Upper lobe of right lung (tissue), 1 donor: ENCODE results near the gene TESMIN. TPM values are rescaled to one million over a fixed set of nuclear protein-coding genes. Genes with fewer than 3 reads are reported as not detected.

Experiments used
- ATAC-seq: fragments of 200-7000 bp; cut with Tn5 transposase; one replicate; pipeline ENCODE4 v1.9.1; 2020; ENCODE audit warnings: mild to moderate bottlenecking, moderate library complexity
- DNase-seq: peaks from one replicate; pipeline ENCODE4 v3.0.0-alpha.2; 2020
- H3K27ac ChIP-seq: fragments of 200-600 bp; one replicate; pipeline ENCODE4 v1.8.0; 2022
- H3K27me3 ChIP-seq: fragments of 200-600 bp; one replicate; pipeline ENCODE4 v1.8.0; 2022; ENCODE audit warnings: mild to moderate bottlenecking
- H3K36me3 ChIP-seq: fragments of 200-600 bp; one replicate; pipeline ENCODE4 v1.8.0; 2022
- H3K4me1 ChIP-seq: fragments of 200-600 bp; one replicate; pipeline ENCODE4 v1.8.0; 2022
- H3K4me3 ChIP-seq: fragments of 200-600 bp; one replicate; pipeline ENCODE4 v1.8.0; 2022; ENCODE audit warnings: mild to moderate bottlenecking
- H3K9me3 ChIP-seq: fragments of 200-600 bp; one replicate; pipeline ENCODE4 v1.8.0; 2022
- CTCF ChIP-seq: fragments of 200-600 bp; IDR thresholded peaks from one replicate; pipeline ENCODE4 v1.8.0; 2022; ENCODE audit warnings: antibody characterized with exemption
- intact Hi-C: fragments of 100-400 bp; cut with DNase I; formaldehyde crosslinking; loops from one replicate; pipeline ENCODE4 v1.11.0; 2022
- total RNA-seq: library from RNA; stranded (reverse); fragmentation: NEBNext Ultra II Directional; extraction: Animal tissue kit (Norgen Biotek cat#: 25700); gene quantifications from one replicate; pipeline ENCODE4 v1.2.1, GENCODE V29; 2021
- donor health status: DM: no; HTN: yes; CAD: no; lungs with severe emphysema.

The TESMIN gene
- total RNA-seq, 1 donor from 2014 or later = 0.81 TPM

GRCh38 chr11:68667511-68668500, 83.5 kb downstream of the TESMIN start:
- Histone ChIP-seq H3K9me3 (no peaks in the 10 kb centered on the region), H3K36me3 (no peaks in the 10 kb centered on the region), H3K4me1 (no peaks in the 10 kb centered on the region), H3K27me3 (no peaks in the 10 kb centered on the region), H3K27ac (no peak overlapping the region), H3K4me3 (no peak overlapping the region)
- peak; percentile 33 for ATAC-seq
- intact Hi-C loops = no loop called here
- peak; percentile 34 for DNase-seq
- no peak for TF ChIP-seq CTCF

GRCh38 chr11:68666849-68667248, 84.5 kb downstream of the TESMIN start:
- DNase-seq = peak; percentile 16
- Histone ChIP-seq H3K4me3 (no peak overlapping the region), H3K36me3 (no peaks in the 10 kb centered on the region), H3K4me1 (no peaks in the 10 kb centered on the region), H3K9me3 (no peaks in the 10 kb centered on the region), H3K27ac (no peak overlapping the region), H3K27me3 (no peaks in the 10 kb centered on the region)
- no peak for TF ChIP-seq CTCF
- intact Hi-C loops = no loop called here
- no peak for ATAC-seq

GRCh38 chr11:68665436-68665835, 85.9 kb downstream of the TESMIN start:
- Histone ChIP-seq H3K27ac (no peak overlapping the region), H3K9me3 (no peaks in the 10 kb centered on the region), H3K4me1 (no peaks in the 10 kb centered on the region), H3K4me3 (no peak overlapping the region), H3K27me3 (no peaks in the 10 kb centered on the region), H3K36me3 (no peaks in the 10 kb centered on the region)
- TF ChIP-seq CTCF = no peak
- DNase-seq = peak; percentile 16
- ATAC-seq = no peak
- intact Hi-C loops = no loop called here

- intact Hi-C loops = no loop called here
- Histone ChIP-seq H3K27ac (no peak overlapping the region), H3K27me3 (no peaks in the 10 kb centered on the region), H3K9me3 (no peaks in the 10 kb centered on the region), H3K36me3 (no peaks in the 10 kb centered on the region), H3K4me3 (no peak overlapping the region), H3K4me1 (no peaks in the 10 kb centered on the region)
- TF ChIP-seq CTCF = no peak
- ATAC-seq (no peak), DNase-seq (peak; percentile 54)
These were observed 86.4 kb downstream of the TESMIN start for GRCh38 chr11:68664906-68665305.

GRCh38 chr11:68664141-68664540, 87.2 kb downstream of the TESMIN start:
- H3K27ac ChIP-seq = no peak overlapping the region
- no peaks in the 10 kb centered on the region for H3K27me3 ChIP-seq
- H3K4me1 ChIP-seq = no peaks in the 10 kb centered on the region
- H3K36me3 ChIP-seq = no peaks in the 10 kb centered on the region
- no peak overlapping the region for H3K4me3 ChIP-seq
- TF ChIP-seq CTCF = no peak
- no peak for ATAC-seq
- peak; percentile 20 for DNase-seq
- intact Hi-C loops = no loop called here
- H3K9me3 ChIP-seq = no peaks in the 10 kb centered on the region
